Activated T-helper 1 cell treated with Interleukin-2 at 50 U/mL for 16 hours (primary cell): ENCODE results near the gene PANX3.
A peak's percentile ranks its signal among the peaks of the same experiment; 100 is the strongest.
"Not testable (repeated sequence)": the region's sequence is repeated elsewhere in the genome, so short reads cannot be mapped to it uniquely, and the experiment has no call there.

ENCODE experiments used
- DNase-seq: peaks from one replicate; pipeline ENCODE4 v3.0.0-alpha.2; 2020; ENCODE audit warnings: low read depth

The PANX3 gene

DNA sequence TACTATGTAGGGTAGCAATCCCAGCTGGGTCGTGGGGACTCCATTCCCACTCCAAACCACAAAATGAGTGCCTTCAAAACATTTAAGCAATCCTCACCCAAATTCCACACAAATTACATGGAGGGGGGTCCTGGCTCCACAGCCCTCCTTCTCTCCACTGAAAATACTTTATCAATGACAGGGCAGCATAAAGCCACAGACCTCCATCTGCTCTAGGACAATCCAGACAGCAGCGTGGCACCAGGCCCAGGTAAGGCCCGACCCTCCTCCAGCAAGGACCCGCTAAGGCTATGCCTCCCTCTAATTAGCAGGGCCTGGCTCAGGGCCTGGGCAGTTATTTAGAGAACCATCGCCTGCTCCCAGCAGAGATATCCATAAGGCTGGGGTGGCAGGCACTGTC is at the start of gene PANX3:
Gene PANX3, plus strand, starts transcription at position 365 of the 400 bp plus-strand sequence. CDS start 129 bp downstream, outside the sequence.
- DNase-seq, result no peak

DNA sequence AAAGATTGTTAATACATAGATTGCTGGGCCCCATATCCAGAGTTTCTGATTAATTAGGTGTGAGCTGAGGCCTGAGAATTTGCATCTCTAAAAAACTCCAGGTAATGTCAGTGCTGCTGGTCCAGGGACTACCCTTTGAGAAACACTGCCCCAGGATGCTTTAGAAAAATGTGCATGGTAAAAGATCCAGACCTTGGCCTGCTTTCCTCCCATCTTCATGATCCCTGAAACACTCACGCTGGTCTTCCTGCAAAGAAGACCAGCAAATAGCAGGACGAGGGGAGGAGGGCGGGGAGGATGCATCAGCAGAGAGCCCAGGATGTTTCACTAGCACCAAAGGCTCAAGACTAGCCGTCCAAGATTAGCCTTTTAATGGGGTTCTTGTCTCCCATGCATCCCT is 41.5 kb upstream of the PANX3 start, which contains the start of gene OR8A1:
Gene OR8A1, plus strand, starts transcription at position 301 of the 400 bp plus-strand sequence. CDS start 123 bp downstream, outside the sequence.
- no peak for DNase-seq

DNA sequence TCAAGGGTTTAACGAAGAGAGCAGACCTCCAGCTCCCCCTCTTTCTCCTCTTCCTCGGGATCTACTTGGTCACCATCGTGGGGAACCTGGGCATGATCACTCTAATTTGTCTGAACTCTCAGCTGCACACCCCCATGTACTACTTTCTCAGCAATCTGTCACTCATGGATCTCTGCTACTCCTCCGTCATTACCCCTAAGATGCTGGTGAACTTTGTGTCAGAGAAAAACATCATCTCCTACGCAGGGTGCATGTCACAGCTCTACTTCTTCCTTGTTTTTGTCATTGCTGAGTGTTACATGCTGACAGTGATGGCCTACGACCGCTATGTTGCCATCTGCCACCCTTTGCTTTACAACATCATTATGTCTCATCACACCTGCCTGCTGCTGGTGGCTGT is 41.1 kb upstream of the PANX3 start:
- DNase-seq, result no peak

GRCh38 chr11:124577716-124578427 is 33.4 kb upstream of the PANX3 start:
- DNase-seq, result no peak

- DNase-seq, result no peak
These were observed 32.5 kb upstream of the PANX3 start for GRCh38 chr11:124578761-124579160.

GRCh38 chr11:124581817-124582216 is 29.4 kb upstream of the PANX3 start:
- DNase-seq, result no peak

GRCh38 chr11:124582565-124582964 is 28.7 kb upstream of the PANX3 start:
- no peak for DNase-seq

DNA sequence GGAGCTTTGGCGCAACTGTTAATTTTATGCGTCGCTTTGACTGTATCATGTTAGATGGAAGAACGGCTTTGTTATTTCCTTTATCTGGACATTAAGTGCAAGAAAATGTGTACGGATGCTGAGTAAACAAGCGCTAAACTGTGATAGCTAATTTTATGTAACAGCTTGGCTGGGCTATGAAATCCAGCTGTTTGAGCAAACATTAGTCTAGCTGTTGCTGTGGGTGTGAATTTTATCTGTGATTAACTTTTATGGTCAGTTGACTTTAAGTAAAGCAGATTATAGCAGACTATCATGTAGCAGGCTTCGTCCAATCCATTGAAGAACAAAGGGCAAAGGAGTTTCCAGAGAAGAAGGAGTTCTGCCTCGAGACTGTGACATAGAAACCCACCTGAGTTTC is 27.4 kb upstream of the PANX3 start:
- no peak for DNase-seq

DNA sequence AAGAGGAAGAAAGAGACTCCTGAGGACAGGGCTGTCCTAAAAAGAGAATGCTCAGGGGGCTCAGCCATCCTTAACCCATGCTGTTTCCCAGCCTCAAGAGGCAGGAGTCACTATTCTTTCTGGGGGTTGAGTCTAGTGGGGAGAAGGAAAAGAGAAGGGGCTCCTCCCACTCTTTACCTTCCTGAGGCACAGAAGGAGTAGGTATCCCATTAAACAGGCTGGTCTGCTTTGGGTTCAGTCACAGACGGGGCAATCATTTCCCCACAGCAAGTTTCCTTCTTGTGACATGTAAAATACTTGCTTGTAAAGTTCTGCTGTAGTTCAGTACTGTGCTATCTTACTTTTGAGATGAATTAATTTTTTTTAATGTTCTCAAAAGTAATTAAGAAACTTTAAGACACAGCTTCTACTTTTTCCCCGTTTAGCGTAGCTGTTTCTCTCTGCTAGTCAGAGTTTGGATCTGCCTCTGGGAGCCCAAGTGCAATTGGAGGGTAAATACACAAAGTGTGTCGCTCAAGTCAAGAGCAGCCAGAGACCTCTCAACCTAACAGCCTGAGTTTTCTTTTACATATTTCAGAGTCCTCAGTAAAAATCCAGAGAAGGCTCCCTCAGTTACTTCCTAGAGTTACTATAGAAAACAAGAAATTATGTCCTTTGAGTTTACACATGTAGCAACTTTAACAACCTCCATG is 26.4 kb upstream of the PANX3 start:
- no peak for DNase-seq

GRCh38 chr11:124586238-124586860 is 24.9 kb upstream of the PANX3 start:
- peak; percentile 7 for DNase-seq

DNA sequence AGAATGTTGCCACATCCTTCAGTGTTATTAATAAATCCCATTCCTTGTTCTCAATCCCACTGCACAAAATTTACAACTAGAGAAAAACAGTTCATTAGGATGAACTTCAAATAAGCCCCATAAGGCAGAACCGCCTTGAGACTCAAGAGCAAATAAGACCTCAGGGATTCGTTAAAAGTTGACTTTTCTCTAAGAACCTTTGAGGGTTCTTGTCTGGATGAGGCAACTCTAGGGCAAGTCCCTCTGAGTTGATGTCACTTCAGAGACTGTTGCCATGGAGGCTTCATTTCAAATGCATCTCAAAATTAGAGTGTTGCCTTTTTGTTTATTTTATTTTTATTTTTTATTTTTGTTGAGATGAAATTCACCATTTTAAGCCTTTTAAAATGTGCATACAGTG is 19.8 kb upstream of the PANX3 start:
- DNase-seq, result no peak

DNA sequence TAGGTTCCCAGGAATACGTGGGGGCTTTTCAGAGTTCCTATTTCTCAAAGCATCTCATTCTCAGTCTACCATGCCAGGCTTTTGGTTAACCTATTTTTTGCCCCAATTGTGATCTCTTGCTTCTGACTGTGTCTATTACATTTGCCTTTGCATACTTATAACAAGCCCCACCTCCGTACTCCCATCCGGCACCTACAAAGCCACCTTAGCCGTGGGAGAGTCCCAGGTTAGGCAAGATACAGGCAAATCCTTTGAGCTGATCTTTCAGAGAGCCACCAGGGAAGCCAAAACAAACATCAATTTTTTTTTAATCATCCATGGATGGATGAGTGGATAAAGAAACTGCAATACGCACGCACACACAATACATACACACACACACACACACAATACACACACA is 18.6 kb upstream of the PANX3 start:
- no peak for DNase-seq

GRCh38 chr11:124595302-124595701 is 15.9 kb upstream of the PANX3 start:
- no peak for DNase-seq

GRCh38 chr11:124597626-124598025 is 13.6 kb upstream of the PANX3 start:
- DNase-seq, result no peak

DNA sequence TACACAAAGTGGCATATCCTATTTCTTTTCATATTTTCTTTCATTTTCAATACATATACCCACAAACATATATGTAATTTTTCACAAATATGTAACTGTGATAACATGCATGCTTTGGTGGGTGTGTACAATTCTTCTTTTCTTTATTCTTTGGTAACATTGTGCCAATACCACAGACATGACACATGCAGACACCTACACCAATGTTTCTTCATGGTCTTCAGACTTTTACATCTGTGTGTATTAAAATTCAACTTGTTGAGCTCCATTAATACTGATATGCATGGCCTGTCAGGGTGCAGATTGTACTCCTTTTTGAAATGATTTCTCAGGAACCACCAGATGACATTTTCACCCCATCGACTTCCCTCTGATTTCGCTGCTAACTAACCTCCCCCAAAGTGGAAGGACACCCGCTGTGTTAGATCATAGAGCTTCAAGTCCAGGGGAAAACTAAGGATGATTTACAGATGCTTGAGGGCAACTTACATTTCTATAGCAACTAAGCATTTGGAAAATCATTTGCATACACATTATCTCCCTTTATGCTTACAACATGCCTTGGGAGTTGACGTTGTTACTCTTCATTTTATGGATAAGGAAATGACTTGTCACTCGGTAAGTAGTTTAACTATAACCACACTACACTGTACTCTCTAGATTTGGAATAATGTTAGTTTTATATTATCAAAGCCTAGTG is 10.5 kb upstream of the PANX3 start:
- no peak for DNase-seq

DNA sequence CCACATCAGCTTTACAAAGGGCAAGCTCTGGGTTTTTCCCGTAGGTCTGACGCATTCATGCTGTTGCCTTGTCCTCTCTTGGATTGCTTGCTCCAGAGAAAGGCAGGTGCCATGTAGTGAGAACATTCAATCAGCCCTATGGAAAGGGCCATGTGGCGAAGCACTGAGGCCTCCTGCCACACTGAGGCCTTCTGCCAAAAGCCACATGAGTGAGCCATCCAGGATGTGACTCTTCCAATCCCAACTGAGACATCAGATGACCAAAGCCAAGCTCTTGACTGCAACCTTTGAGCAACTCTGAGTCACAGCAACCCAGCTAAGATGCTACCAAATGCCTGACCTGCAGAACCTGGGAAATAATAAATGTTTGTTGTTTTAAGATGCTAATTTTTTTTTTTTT is 9.0 kb upstream of the PANX3 start:
- DNase-seq, result no peak

GRCh38 chr11:124602723-124603122 is 8.5 kb upstream of the PANX3 start:
- not testable (repeated sequence) for DNase-seq

DNA sequence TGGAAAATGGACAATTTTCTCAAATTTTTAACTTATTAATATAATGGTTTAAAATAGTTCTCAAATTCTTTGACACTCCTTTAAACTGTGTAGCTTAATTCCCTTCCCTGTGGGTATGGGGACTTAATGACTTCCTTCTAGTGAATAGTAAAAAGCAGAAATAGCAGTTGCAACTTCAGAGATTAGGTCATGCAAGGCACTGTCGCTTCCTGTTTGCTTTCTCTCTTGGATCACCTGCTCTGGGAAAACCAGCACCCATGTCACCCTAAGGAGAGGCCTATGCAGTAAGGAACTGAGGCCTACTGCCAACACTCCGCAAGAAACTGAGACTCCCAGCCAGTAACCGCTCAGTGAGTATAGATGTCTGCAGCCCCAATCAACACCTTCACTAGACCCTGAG is 5.5 kb upstream of the PANX3 start:
- DNase-seq, result no peak

DNA sequence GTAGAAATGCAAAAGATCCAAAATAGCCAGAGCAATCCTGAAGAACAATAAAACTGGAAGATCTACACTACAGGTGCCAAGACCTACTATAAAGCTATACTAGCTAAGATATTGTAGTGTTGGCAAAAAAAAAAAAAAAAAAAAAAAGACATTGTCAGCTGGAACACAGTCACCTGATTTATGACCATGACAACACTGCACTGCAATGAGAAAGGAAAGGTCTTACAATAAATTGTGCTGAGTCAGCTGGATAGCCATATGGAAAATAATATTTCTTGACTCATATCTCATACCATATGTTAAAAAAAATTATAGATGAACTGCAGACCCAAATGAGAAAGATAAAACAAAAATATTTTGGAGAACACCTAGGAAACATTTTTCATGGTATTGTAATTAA is 3.1 kb upstream of the PANX3 start:
- no peak for DNase-seq

GRCh38 chr11:124610295-124610694 is 933 bp upstream of the PANX3 start:
- no peak for DNase-seq

DNA sequence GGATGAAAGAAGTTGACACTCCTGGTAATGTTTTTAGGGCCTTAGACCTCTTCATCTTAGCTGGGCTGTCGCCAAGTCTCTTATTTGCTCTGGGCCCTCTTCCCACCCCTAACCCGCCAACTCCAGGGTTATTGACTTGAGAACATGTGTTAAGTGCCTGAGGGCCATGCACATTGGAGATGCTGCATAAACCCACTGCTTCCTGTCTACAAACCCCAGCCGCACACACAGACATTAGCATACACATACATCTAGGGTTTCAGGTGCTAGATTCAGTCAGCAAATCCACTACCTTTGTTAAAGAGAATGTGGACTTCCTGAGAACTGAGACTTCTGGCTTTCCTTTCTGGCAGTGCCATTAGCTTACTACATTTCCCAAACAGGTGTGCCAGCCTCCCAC is 817 bp downstream of the PANX3 start:
- DNase-seq, result no peak

- no peak for DNase-seq
These were observed 1.5 kb downstream of the PANX3 start for GRCh38 chr11:124612567-124613246.
